Esophagus muscularis mucosa (tissue), 4 donors: ENCODE data around the gene SASH1. TPM values are rescaled to one million over a fixed set of nuclear protein-coding genes. Genes with fewer than 3 reads are reported as not detected.

Experiments used
- DNase-seq: peaks from one replicate; pipeline ENCODE4 v3.0.0-alpha.2; 2017; ENCODE audit errors: extremely low spot score
- H3K27ac ChIP-seq, 4 donors: fragments of 200-600 bp; sonication (generic); replicated peaks in 1 of 4; 1 replicate in 3 of 4; 2 replicates in 1 of 4; pipeline ENCODE4 v1.5.1; 2016 to 2019; ENCODE audit warnings: mild to moderate bottlenecking in 1 of 4
- H3K27me3 ChIP-seq, 4 donors: fragments of 200-600 bp; sonication (generic); one replicate each; pipeline versions ENCODE4 v1.5.1 to v1.6.0; 2016 to 2019
- H3K36me3 ChIP-seq, 4 donors: fragments of 200-600 bp; sonication (generic); one replicate each; pipeline ENCODE4 v1.5.1; 2016 to 2019
- H3K4me1 ChIP-seq, 4 donors: fragments of 200-600 bp; sonication (generic); one replicate each; pipeline ENCODE4 v1.5.1; 2016 to 2019
- H3K4me3 ChIP-seq, 4 donors: fragments of 200-600 bp; sonication (generic); 1 replicate in 2 of 4; 2 replicates in 2 of 4; pipeline ENCODE4 v1.5.1; 2016 to 2019; ENCODE audit warnings: mild to moderate bottlenecking in 4 of 4, moderate library complexity in 1 of 4
- H3K9me3 ChIP-seq, 4 donors: fragments of 200-600 bp; sonication (generic); 1 replicate in 3 of 4; 2 replicates in 1 of 4; pipeline ENCODE4 v1.5.1; 2016 to 2019
- EP300 ChIP-seq: sonication (generic); formaldehyde crosslinking; IDR thresholded peaks from one replicate; pipeline ENCODE4 v1.6.1; 2017; ENCODE audit warnings: antibody characterized with exemption
- POLR2A ChIP-seq: fragments of 450-650 bp; IDR thresholded peaks from one replicate; pipeline ENCODE4 v1.6.1; 2017; ENCODE audit warnings: antibody characterized with exemption, moderate library complexity, mild to moderate bottlenecking, low read depth
- POLR2AphosphoS5 ChIP-seq, 2 donors: sonication (generic); formaldehyde crosslinking; IDR thresholded peaks; one replicate each; pipeline ENCODE4 v1.6.1; 2017; ENCODE audit warnings: antibody characterized with exemption in 2 of 2
- WGBS: methylation state at CpG from one replicate; pipeline ENCODE4 v1.1.5; 2018; 5-methylcytosine and 5-hydroxymethylcytosine counted together
- intact Hi-C: fragments of 100-400 bp; cut with DNase I; formaldehyde crosslinking; loops from one replicate; pipeline ENCODE4 v1.15.1; 2023
- total RNA-seq, 4 donors: library from RNA; depleted of rRNA; stranded (reverse); fragments of >200 nt; gene quantifications; one replicate each; pipeline versions ENCODE4 v1.1.0 to v1.2.1, GENCODE V29; 2016
- TF ChIP-seq, protein P1 (sequence below), 3 experiments: fragments of 200-600 bp in 2 of 3; fragments of 450-650 bp in 1 of 3; sonication (generic) in 2 of 3; IDR thresholded peaks; one replicate each; pipeline ENCODE4 v1.5.1; 2017 to 2019; ENCODE audit warnings: antibody characterized with exemption in 3 of 3, mild to moderate bottlenecking in 2 of 3, moderate library complexity in 1 of 3

Gene SASH1
- total RNA-seq, 4 donors from 2014 or later = 56.5 to 86.6 (median 70.3) TPM

DNA sequence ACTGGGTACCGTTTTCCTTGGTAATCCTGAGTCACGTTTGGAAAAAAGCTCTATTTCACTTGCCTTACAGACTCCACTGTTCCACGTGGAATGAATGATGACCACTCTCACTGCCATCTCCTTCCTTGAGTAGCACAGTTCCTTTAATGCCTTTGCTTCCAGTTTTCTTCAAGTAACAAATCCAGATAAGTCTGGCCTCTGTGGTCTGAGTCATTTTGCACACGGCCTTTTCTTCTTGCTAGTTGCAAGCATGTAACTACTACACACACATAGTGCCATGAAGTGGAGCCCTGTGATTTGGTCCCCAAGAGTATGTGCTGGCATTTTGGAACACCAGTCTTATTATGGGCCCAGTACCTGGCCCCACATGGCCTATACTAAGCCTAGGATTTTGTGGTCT, 182.8 kb downstream of the SASH1 start:
- Histone ChIP-seq H3K36me3 (peaks cover 0 to 69% (median 21%) of the 10 kb centered on the region in 4 donors), H3K4me1 (peaks cover 14 to 68% (median 67%) of the 10 kb centered on the region in 4 donors), H3K27me3 (no peaks in the 10 kb centered on the region), H3K27ac (peak overlapping the region; percentile 73 to 84 (median 80)), H3K9me3 (no peaks in the 10 kb centered on the region), H3K4me3 (peak overlapping the region in 1 of 4 donors; percentile 36)
- no peak for DNase-seq
- WGBS = 52% methylated on average over 4 of the region's 4 CpGs
- intact Hi-C loops = no loop called here
- no peak for TF ChIP-seq POLR2A
- TF ChIP-seq, protein P1, sequence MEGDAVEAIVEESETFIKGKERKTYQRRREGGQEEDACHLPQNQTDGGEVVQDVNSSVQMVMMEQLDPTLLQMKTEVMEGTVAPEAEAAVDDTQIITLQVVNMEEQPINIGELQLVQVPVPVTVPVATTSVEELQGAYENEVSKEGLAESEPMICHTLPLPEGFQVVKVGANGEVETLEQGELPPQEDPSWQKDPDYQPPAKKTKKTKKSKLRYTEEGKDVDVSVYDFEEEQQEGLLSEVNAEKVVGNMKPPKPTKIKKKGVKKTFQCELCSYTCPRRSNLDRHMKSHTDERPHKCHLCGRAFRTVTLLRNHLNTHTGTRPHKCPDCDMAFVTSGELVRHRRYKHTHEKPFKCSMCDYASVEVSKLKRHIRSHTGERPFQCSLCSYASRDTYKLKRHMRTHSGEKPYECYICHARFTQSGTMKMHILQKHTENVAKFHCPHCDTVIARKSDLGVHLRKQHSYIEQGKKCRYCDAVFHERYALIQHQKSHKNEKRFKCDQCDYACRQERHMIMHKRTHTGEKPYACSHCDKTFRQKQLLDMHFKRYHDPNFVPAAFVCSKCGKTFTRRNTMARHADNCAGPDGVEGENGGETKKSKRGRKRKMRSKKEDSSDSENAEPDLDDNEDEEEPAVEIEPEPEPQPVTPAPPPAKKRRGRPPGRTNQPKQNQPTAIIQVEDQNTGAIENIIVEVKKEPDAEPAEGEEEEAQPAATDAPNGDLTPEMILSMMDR (IDR thresholded peaks at IDR 0.05) = no peak
- TF ChIP-seq EP300 = no peak
- no peak for TF ChIP-seq POLR2AphosphoS5 (IDR thresholded peaks at IDR 0.05)

DNA sequence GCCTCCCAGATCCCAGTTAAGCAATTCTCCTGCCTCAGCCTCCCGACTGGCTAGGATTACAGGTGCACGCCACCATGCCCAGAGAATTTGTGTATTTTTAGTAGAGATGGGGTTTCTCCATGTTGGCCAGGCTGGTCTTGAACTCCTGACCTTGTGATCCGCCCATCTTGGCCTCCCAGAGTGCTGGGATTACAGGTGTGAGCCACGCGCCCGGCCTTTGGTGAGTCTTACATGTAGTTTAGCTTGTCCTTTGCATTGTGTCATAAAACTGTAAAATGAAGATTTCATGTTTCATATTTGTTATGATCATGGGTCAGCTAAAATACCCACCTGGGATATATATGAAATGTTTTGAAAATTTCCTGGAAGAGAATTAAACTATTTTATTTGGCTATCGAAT, 183.5 kb downstream of the SASH1 start:
- intact Hi-C loops = no loop called here
- H3K36me3 ChIP-seq = peaks cover 0 to 71% (median 19%) of the 10 kb centered on the region in 4 donors
- H3K4me3 ChIP-seq = no peak overlapping the region
- H3K27ac ChIP-seq = peak overlapping the region in 3 of 4 donors; percentile 79 to 84 (median 82)
- 97% methylated on average over 7 of the region's 7 CpGs for WGBS
- TF ChIP-seq EP300 (no peak), POLR2AphosphoS5 (IDR thresholded peaks at IDR 0.05) (no peak), POLR2A (no peak)
- H3K4me1 ChIP-seq = peaks cover 12 to 68% (median 67%) of the 10 kb centered on the region in 4 donors
- no peak for DNase-seq
- H3K27me3 ChIP-seq = no peaks in the 10 kb centered on the region
- no peaks in the 10 kb centered on the region for H3K9me3 ChIP-seq

GRCh38 chr6:148528292-148528691, 185.7 kb downstream of the SASH1 start:
- peaks cover 13 to 54% (median 49%) of the 10 kb centered on the region in 4 donors for H3K4me1 ChIP-seq
- H3K9me3 ChIP-seq = no peaks in the 10 kb centered on the region
- peak; percentile 53 for DNase-seq
- peak overlapping the region in 3 of 4 donors; percentile 22 to 58 (median 27) for H3K27ac ChIP-seq
- WGBS = 71% methylated on average over 5 of the region's 5 CpGs
- intact Hi-C loops = no loop called here
- TF ChIP-seq, protein P1 (IDR thresholded peaks at IDR 0.05) = no peak
- TF ChIP-seq EP300 = no peak
- no peak for TF ChIP-seq POLR2A
- no peak for TF ChIP-seq POLR2AphosphoS5 (IDR thresholded peaks at IDR 0.05)
- H3K4me3 ChIP-seq = no peak overlapping the region
- H3K36me3 ChIP-seq = peaks cover 17 to 90% (median 39%) of the 10 kb centered on the region in 4 donors
- no peaks in the 10 kb centered on the region for H3K27me3 ChIP-seq

- whole genome bisulfite sequencing = 85% methylated on average over 13 of the region's 13 CpGs
- no peak overlapping the region for H3K4me3 ChIP-seq
- H3K27ac ChIP-seq = peak overlapping the region; percentile 58 to 76 (median 63)
- intact Hi-C loops = no loop called here
- H3K4me1 ChIP-seq = peaks cover 13 to 48% (median 43%) of the 10 kb centered on the region in 4 donors
- no peaks in the 10 kb centered on the region for H3K27me3 ChIP-seq
- H3K9me3 ChIP-seq = no peaks in the 10 kb centered on the region
- no peak for DNase-seq
- no peak for TF ChIP-seq POLR2A
- TF ChIP-seq, protein P1 (IDR thresholded peaks at IDR 0.05) = no peak
- TF ChIP-seq POLR2AphosphoS5 (IDR thresholded peaks at IDR 0.05) = no peak
- TF ChIP-seq EP300 = no peak
- H3K36me3 ChIP-seq = peaks cover 24 to 92% (median 46%) of the 10 kb centered on the region in 4 donors
Measured at GRCh38 chr6:148529010-148529409, 186.4 kb downstream of the SASH1 start.

DNA sequence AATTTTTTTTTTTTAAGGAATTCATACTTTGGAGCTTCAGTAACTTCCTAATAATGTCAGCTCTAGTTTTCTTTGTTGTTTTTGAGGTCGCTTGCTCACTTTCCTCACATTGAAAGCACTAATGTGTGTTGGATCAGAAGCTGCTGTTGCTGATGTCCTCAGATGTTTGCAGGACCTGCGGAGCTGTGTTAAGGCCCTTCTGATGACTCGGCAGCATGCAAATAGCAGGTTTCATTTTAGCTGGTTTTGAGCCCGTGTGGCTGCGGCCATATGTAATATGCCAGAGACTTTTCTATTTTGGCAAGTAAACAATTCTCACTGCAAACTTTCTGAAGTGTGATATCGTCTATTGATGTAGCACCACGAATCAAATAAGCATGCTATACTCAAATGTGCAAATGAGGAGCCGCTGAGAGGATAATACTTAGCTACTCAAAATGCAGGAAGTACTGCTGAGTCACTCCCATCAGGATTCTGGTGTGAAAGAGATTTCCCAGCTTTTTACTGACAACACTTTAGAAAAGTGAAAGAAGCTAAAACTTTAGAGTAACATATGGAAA, 187.8 kb downstream of the SASH1 start:
- Histone ChIP-seq H3K4me3 (peak overlapping the region; percentile 21 to 41 (median 30)), H3K27ac (peak overlapping the region; percentile 58 to 76 (median 63)), H3K36me3 (peaks cover 37 to 98% (median 59%) of the 10 kb centered on the region in 4 donors), H3K9me3 (no peaks in the 10 kb centered on the region), H3K4me1 (peaks cover 13 to 34% (median 28%) of the 10 kb centered on the region in 4 donors), H3K27me3 (no peaks in the 10 kb centered on the region)
- no peak for TF ChIP-seq EP300
- no peak for TF ChIP-seq POLR2A
- peak; percentile 44 to 67 for TF ChIP-seq POLR2AphosphoS5 (IDR thresholded peaks at IDR 0.05)
- TF ChIP-seq, protein P1 (IDR thresholded peaks at IDR 0.05) = no peak
- intact Hi-C loops = no loop called here
- DNase-seq = peak; percentile 90
- 17% methylated on average over 8 of the region's 8 CpGs for WGBS
